ENCODE measurements around the gene DTD2. TPM values are rescaled to one million over a fixed set of nuclear protein-coding genes. Genes with fewer than 3 reads are reported as not detected.

The DTD2 gene
- total RNA-seq, 4 donors from 2014 or later, result 7.5 to 62.7 (median 25.9) TPM

GRCh38 chr14:31489691-31490090 is 32.4 kb upstream of the DTD2 start:
- intact Hi-C loops (cut with DNase I; ENCODE audit: low total_unique reads) (no loop called here), in situ Hi-C loops (cut with MboI; ENCODE audit: low pct_ligation_motif_present in 1 of 4, low pct_unique_long_range_greater_than_20kb in 1 of 4, low sequenced_read_pairs in 3 of 4) (no loop called here)
- Histone ChIP-seq H3K27ac (no peak overlapping the region), H3K9me3 (no peaks in the 10 kb centered on the region), H3K36me3 (no peaks in the 10 kb centered on the region), H3K4me1 (no peaks in the 10 kb centered on the region), H3K4me3 (no peak overlapping the region), H3K27me3 (no peaks in the 10 kb centered on the region)
- DNase-seq, result no peak
- TF ChIP-seq POLR2AphosphoS5 (IDR thresholded peaks at IDR 0.05), result no peak
- no peak for TF ChIP-seq EP300 (IDR thresholded peaks at IDR 0.05; ENCODE audit: low read depth)
- TF ChIP-seq, protein P1, sequence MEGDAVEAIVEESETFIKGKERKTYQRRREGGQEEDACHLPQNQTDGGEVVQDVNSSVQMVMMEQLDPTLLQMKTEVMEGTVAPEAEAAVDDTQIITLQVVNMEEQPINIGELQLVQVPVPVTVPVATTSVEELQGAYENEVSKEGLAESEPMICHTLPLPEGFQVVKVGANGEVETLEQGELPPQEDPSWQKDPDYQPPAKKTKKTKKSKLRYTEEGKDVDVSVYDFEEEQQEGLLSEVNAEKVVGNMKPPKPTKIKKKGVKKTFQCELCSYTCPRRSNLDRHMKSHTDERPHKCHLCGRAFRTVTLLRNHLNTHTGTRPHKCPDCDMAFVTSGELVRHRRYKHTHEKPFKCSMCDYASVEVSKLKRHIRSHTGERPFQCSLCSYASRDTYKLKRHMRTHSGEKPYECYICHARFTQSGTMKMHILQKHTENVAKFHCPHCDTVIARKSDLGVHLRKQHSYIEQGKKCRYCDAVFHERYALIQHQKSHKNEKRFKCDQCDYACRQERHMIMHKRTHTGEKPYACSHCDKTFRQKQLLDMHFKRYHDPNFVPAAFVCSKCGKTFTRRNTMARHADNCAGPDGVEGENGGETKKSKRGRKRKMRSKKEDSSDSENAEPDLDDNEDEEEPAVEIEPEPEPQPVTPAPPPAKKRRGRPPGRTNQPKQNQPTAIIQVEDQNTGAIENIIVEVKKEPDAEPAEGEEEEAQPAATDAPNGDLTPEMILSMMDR (IDR thresholded peaks at IDR 0.05), result no peak
- TF ChIP-seq POLR2A (IDR thresholded peaks at IDR 0.05), result no peak

GRCh38 chr14:31487886-31488285 is 30.6 kb upstream of the DTD2 start, which contains the start of gene GPR33:
Gene GPR33 (minus strand): TSS chr14:31488039. CDS start chr14:31483965, 4,074 bp downstream.
- H3K27me3 ChIP-seq, result no peaks in the 10 kb centered on the region
- no peaks in the 10 kb centered on the region for H3K9me3 ChIP-seq
- H3K4me1 ChIP-seq, result no peaks in the 10 kb centered on the region
- no peaks in the 10 kb centered on the region for H3K36me3 ChIP-seq
- no peak within 1 kb of the TSS for H3K4me3 ChIP-seq
- intact Hi-C loops (cut with DNase I; ENCODE audit: low total_unique reads) (no loop called here), in situ Hi-C loops (cut with MboI; ENCODE audit: low pct_ligation_motif_present in 1 of 4, low pct_unique_long_range_greater_than_20kb in 1 of 4, low sequenced_read_pairs in 3 of 4) (no loop called here)
- no peak for DNase-seq
- no peak for TF ChIP-seq EP300 (IDR thresholded peaks at IDR 0.05; ENCODE audit: low read depth)
- WGBS, 2 donors (ENCODE audit: low coverage in 1 of 2), result 63 to 80% methylated on average over 1 of the region's 1 CpG
- no peak within 1 kb of the TSS for H3K27ac ChIP-seq

GRCh38 chr14:31486764-31487163 is 29.5 kb upstream of the DTD2 start:
- DNase-seq, result no peak
- Histone ChIP-seq H3K9me3 (no peaks in the 10 kb centered on the region), H3K4me1 (no peaks in the 10 kb centered on the region), H3K27ac (no peak overlapping the region), H3K4me3 (no peak overlapping the region), H3K36me3 (no peaks in the 10 kb centered on the region), H3K27me3 (no peaks in the 10 kb centered on the region)
- in situ Hi-C loops (cut with MboI; ENCODE audit: low pct_ligation_motif_present in 1 of 4, low pct_unique_long_range_greater_than_20kb in 1 of 4, low sequenced_read_pairs in 3 of 4) (no loop called here), intact Hi-C loops (cut with DNase I; ENCODE audit: low total_unique reads) (no loop called here)
- TF ChIP-seq POLR2A (IDR thresholded peaks at IDR 0.05), result no peak
- no peak for TF ChIP-seq POLR2AphosphoS5 (IDR thresholded peaks at IDR 0.05)
- TF ChIP-seq, protein P1 (IDR thresholded peaks at IDR 0.05), result no peak
- TF ChIP-seq EP300 (IDR thresholded peaks at IDR 0.05; ENCODE audit: low read depth), result no peak
- WGBS, 2 donors (ENCODE audit: low coverage in 1 of 2), result 80 to 84% methylated on average over 2 of the region's 2 CpGs

GRCh38 chr14:31484754-31485153 is 27.4 kb upstream of the DTD2 start:
- no peaks in the 10 kb centered on the region for H3K4me1 ChIP-seq
- H3K27ac ChIP-seq, result no peak overlapping the region
- H3K9me3 ChIP-seq, result no peaks in the 10 kb centered on the region
- no peak for DNase-seq
- H3K4me3 ChIP-seq, result no peak overlapping the region
- intact Hi-C loops (cut with DNase I; ENCODE audit: low total_unique reads), result no loop called here
- in situ Hi-C loops (cut with MboI; ENCODE audit: low pct_ligation_motif_present in 1 of 4, low pct_unique_long_range_greater_than_20kb in 1 of 4, low sequenced_read_pairs in 3 of 4), result no loop called here
- no peak for TF ChIP-seq POLR2AphosphoS5 (IDR thresholded peaks at IDR 0.05)
- TF ChIP-seq POLR2A (IDR thresholded peaks at IDR 0.05), result no peak
- TF ChIP-seq EP300 (IDR thresholded peaks at IDR 0.05; ENCODE audit: low read depth), result no peak
- TF ChIP-seq, protein P1 (IDR thresholded peaks at IDR 0.05), result no peak
- H3K27me3 ChIP-seq, result no peaks in the 10 kb centered on the region
- WGBS, 2 donors (ENCODE audit: low coverage in 1 of 2), result 76 to 100% methylated on average over 3 of the region's 3 CpGs
- no peaks in the 10 kb centered on the region for H3K36me3 ChIP-seq

- H3K36me3 ChIP-seq, result no peaks in the 10 kb centered on the region
- intact Hi-C loops (cut with DNase I; ENCODE audit: low total_unique reads) (no loop called here), in situ Hi-C loops (cut with MboI; ENCODE audit: low pct_ligation_motif_present in 1 of 4, low pct_unique_long_range_greater_than_20kb in 1 of 4, low sequenced_read_pairs in 3 of 4) (no loop called here)
- H3K4me3 ChIP-seq, result no peak overlapping the region
- H3K4me1 ChIP-seq, result no peaks in the 10 kb centered on the region
- no peaks in the 10 kb centered on the region for H3K9me3 ChIP-seq
- H3K27me3 ChIP-seq, result no peaks in the 10 kb centered on the region
- H3K27ac ChIP-seq, result no peak overlapping the region
- no peak for DNase-seq
- WGBS, 2 donors (ENCODE audit: low coverage in 1 of 2), result 81 to 97% methylated on average over 4 of the region's 4 CpGs
- TF ChIP-seq, protein P1 (IDR thresholded peaks at IDR 0.05), result no peak
- TF ChIP-seq EP300 (IDR thresholded peaks at IDR 0.05; ENCODE audit: low read depth), result no peak
- no peak for TF ChIP-seq POLR2AphosphoS5 (IDR thresholded peaks at IDR 0.05)
- no peak for TF ChIP-seq POLR2A (IDR thresholded peaks at IDR 0.05)
Measured at GRCh38 chr14:31480156-31480555, 22.9 kb upstream of the DTD2 start.
